PC-3 (cell line): ENCODE data around the gene ATOH8. TPM values are rescaled to one million over a fixed set of nuclear protein-coding genes. Genes with fewer than 3 reads are reported as not detected.

Source experiments
- ATAC-seq: fragments of 200-7000 bp; cut with Tn5 transposase; 2 replicates; pipeline ENCODE4 v1.9.1; 2020; ENCODE audit warnings: mild to moderate bottlenecking, moderate library complexity
- BruUV-seq: library from RNA; stranded (reverse); fragments of 400-500 nt; replicated peaks from 2 replicates; lab custom pipeline; 2021; lab: Mats Ljungman, UMichigan
- CTCF ChIA-PET: fragments of 300-600 bp; sonication (Branson Sonifier 250); formaldehyde crosslinking; loops from one replicate; lab custom pipeline; 2022; ENCODE audit warnings: antibody characterized with exemption; lab: Charles Lee
- POLR2A ChIA-PET: fragments of 300-600 bp; sonication (Branson Sonifier 250); formaldehyde crosslinking; loops from one replicate; lab custom pipeline; 2022; ENCODE audit warnings: antibody characterized with exemption; ENCODE audit not compliant: unreplicated experiment; lab: Charles Lee
- DNase-seq: peaks from one replicate; pipeline ENCODE4 v3.0.0-alpha.2; 2015
- H2AFZ ChIP-seq: fragments of 300-600 bp; sonication (generic); 2 replicates; pipeline ENCODE4 v1.6.0; 2016; ENCODE audit warnings: antibody characterized with exemption, low read length
- H3F3A ChIP-seq: fragments of 300-600 bp; sonication (generic); one replicate; pipeline ENCODE4 v1.6.0; 2017; ENCODE audit warnings: antibody characterized with exemption, low read length, control low read depth, mild to moderate bottlenecking; ENCODE audit not compliant: unreplicated experiment
- H3K27ac ChIP-seq: fragments of 300-600 bp; sonication (generic); 2 replicates; pipeline ENCODE4 v1.5.1; 2016; ENCODE audit warnings: mild to moderate bottlenecking, low read length
- H3K27me3 ChIP-seq: fragments of 300-600 bp; sonication (generic); 2 replicates; pipeline ENCODE4 v1.6.1; 2016; ENCODE audit warnings: low read length, mixed read lengths
- H3K36me3 ChIP-seq: fragments of 300-600 bp; sonication (generic); 2 replicates; pipeline ENCODE4 v1.6.1; 2016; ENCODE audit warnings: low read depth, mixed run types, low read length, mixed read lengths
- H3K4me1 ChIP-seq: fragments of 300-600 bp; sonication (generic); 2 replicates; pipeline ENCODE4 v1.5.1; 2016; ENCODE audit warnings: low read length; ENCODE audit not compliant: insufficient read depth
- H3K4me2 ChIP-seq: fragments of 300-600 bp; sonication (generic); 2 replicates; pipeline ENCODE4 v1.6.0; 2016; ENCODE audit warnings: low read length
- H3K4me3 ChIP-seq: fragments of 300-600 bp; sonication (generic); 2 replicates; pipeline ENCODE4 v1.5.1; 2016; ENCODE audit warnings: mild to moderate bottlenecking, low read length, mixed read lengths
- H3K79me2 ChIP-seq: fragments of 300-600 bp; sonication (generic); 2 replicates; pipeline ENCODE4 v1.6.1; 2017; ENCODE audit warnings: low read length, mixed read lengths
- H3K9ac ChIP-seq: fragments of 300-600 bp; sonication (generic); 2 replicates; pipeline ENCODE4 v1.6.0; 2016; ENCODE audit warnings: mild to moderate bottlenecking, low read length
- H3K9me2 ChIP-seq: fragments of 300-600 bp; sonication (generic); replicated peaks from 2 replicates; pipeline ENCODE4 v1.6.1; 2016; ENCODE audit warnings: mixed run types, low read length, mixed read lengths
- H3K9me3 ChIP-seq: fragments of 300-600 bp; sonication (generic); 2 replicates; pipeline ENCODE4 v1.6.1; 2016; ENCODE audit warnings: low read length, mixed read lengths
- H4K20me1 ChIP-seq: fragments of 300-600 bp; sonication (generic); 2 replicates; pipeline ENCODE4 v1.6.1; 2016; ENCODE audit warnings: low read length, mixed read lengths
- CTCF ChIP-seq: fragments of 300-600 bp; sonication (generic); conservative IDR thresholded peaks from 2 replicates; pipeline ENCODE4 v1.5.1; 2017; ENCODE audit warnings: antibody characterized with exemption, low read depth, mild to moderate bottlenecking, low read length
- EZH2 ChIP-seq: fragments of 300-600 bp; sonication (generic); IDR thresholded peaks from one replicate; pipeline ENCODE4 v1.6.1; 2017; ENCODE audit warnings: antibody characterized with exemption, mild to moderate bottlenecking, low read length; ENCODE audit not compliant: unreplicated experiment
- EZH2phosphoT487 ChIP-seq: fragments of 300-600 bp; sonication (generic); IDR thresholded peaks from 2 replicates; pipeline ENCODE4 v1.6.1; 2018; ENCODE audit warnings: mild to moderate bottlenecking, antibody characterized with exemption, low read length, borderline replicate concordance
- intact Hi-C: fragments of 100-400 bp; cut with micrococcal nuclease; formaldehyde crosslinking; loops from 2 replicates; pipeline ENCODE4 v1.9.0; 2023
- total RNA-seq: library from RNA; depleted of rRNA; stranded (reverse); fragments of >200 nt; gene quantifications from 2 replicates; pipeline ENCODE4 v1.2.3, GENCODE V29; 2014

The ATOH8 gene
- total RNA-seq, 1 experiment from 2014 or later = 0.04 TPM

- H3K4me3 ChIP-seq = no peak overlapping the region
- H3K27ac ChIP-seq = no peak overlapping the region
- no peak overlapping the region for H3K4me2 ChIP-seq
- H3K36me3 ChIP-seq = no peaks in the 10 kb centered on the region
- DNase-seq (no peak), ATAC-seq (no peak)
- no peaks in the 10 kb centered on the region for H3K4me1 ChIP-seq
- TF ChIP-seq EZH2 (no peak), CTCF (no peak), EZH2phosphoT487 (no peak)
- H2AFZ ChIP-seq = no peak overlapping the region
- H4K20me1 ChIP-seq = no peaks in the 10 kb centered on the region
- H3K79me2 ChIP-seq = no peaks in the 10 kb centered on the region
- H3F3A ChIP-seq = no peaks in the 10 kb centered on the region
- ChIA-PET CTCF (no interaction called here), POLR2A (no interaction called here)
- BruUV-seq = no TSS peak
- no peaks in the 10 kb centered on the region for H3K9me3 ChIP-seq
- no peaks in the 10 kb centered on the region for H3K9me2 ChIP-seq
- H3K9ac ChIP-seq = no peak overlapping the region
- no peaks in the 10 kb centered on the region for H3K27me3 ChIP-seq
- intact Hi-C loops = no loop called here
Observed at GRCh38 chr2:85732467-85733120, 21.2 kb upstream of the ATOH8 start.

GRCh38 chr2:85733121-85733960, 20.4 kb upstream of the ATOH8 start:
- Histone ChIP-seq H3K27ac (no peak overlapping the region), H3K4me3 (no peak overlapping the region), H4K20me1 (no peaks in the 10 kb centered on the region), H3K9me2 (no peaks in the 10 kb centered on the region), H3K36me3 (no peaks in the 10 kb centered on the region), H3K9ac (no peak overlapping the region), H3K4me2 (no peak overlapping the region), H3K9me3 (no peaks in the 10 kb centered on the region), H3K27me3 (no peaks in the 10 kb centered on the region), H3F3A (no peaks in the 10 kb centered on the region), H2AFZ (no peak overlapping the region), H3K4me1 (no peaks in the 10 kb centered on the region), H3K79me2 (no peaks in the 10 kb centered on the region)
- BruUV-seq = no TSS peak
- intact Hi-C loops = no loop called here
- ChIA-PET CTCF (no interaction called here), POLR2A (no interaction called here)
- DNase-seq (no peak), ATAC-seq (no peak)
- no peak for TF ChIP-seq CTCF
- no peak for TF ChIP-seq EZH2
- TF ChIP-seq EZH2phosphoT487 = no peak

GRCh38 chr2:85734015-85734414, 19.8 kb upstream of the ATOH8 start:
- H3K79me2 ChIP-seq = no peaks in the 10 kb centered on the region
- H3K27me3 ChIP-seq = no peaks in the 10 kb centered on the region
- H3K9ac ChIP-seq = no peak overlapping the region
- H3K4me2 ChIP-seq = no peak overlapping the region
- BruUV-seq = no TSS peak
- no peak for TF ChIP-seq EZH2
- TF ChIP-seq CTCF = no peak
- TF ChIP-seq EZH2phosphoT487 = no peak
- DNase-seq = no peak
- no peaks in the 10 kb centered on the region for H4K20me1 ChIP-seq
- no peak overlapping the region for H2AFZ ChIP-seq
- H3K27ac ChIP-seq = no peak overlapping the region
- H3K9me3 ChIP-seq = no peaks in the 10 kb centered on the region
- H3K4me3 ChIP-seq = no peak overlapping the region
- ChIA-PET CTCF (no interaction called here), POLR2A (no interaction called here)
- H3K36me3 ChIP-seq = no peaks in the 10 kb centered on the region
- intact Hi-C loops = no loop called here
- no peaks in the 10 kb centered on the region for H3K4me1 ChIP-seq
- no peaks in the 10 kb centered on the region for H3F3A ChIP-seq
- ATAC-seq = no peak
- H3K9me2 ChIP-seq = no peaks in the 10 kb centered on the region
